ENCODE results near the gene LAD1. TPM values are rescaled to one million over a fixed set of nuclear protein-coding genes. Genes with fewer than 3 reads are reported as not detected.

The LAD1 gene
- total RNA-seq = 0.10 TPM in 1 of 2 replicates, not detected in the other

DNA sequence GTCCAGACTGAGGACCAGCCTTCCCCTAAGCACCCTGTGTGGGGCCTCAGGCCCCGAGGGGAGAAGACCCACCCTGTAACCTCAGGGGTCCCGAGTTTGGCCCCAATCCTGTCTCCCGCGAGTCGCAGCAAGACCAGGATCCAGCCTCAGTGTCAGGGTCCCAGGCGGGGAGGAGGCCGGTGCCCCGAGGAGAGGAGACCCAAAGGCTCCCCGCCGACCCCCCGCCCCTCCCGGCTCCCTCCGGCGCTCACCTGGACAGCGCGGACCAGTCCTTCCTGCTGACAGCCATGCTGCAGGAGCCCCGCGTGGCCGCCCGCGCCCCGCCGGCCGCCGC is at the start of gene LAD1:
Gene LAD1 (minus strand): TSS at position 307 of the 334 bp plus-strand sequence. CDS start 18 bp downstream, at position 289.
- Mint-ChIP-seq H3K27me3 (peaks cover 37% of the 10 kb centered on the region), H3K27ac (no peak within 1 kb of the TSS), H3K9me3 (no peaks in the 10 kb centered on the region), H3K36me3 (ENCODE audit: low read depth) (no peaks in the 10 kb centered on the region), H3K4me3 (no peak within 1 kb of the TSS), H3K4me1 (no peaks in the 10 kb centered on the region)
- POLR2A ChIA-PET = no interaction called here
- CTCF ChIA-PET = no interaction called here
- no peak for ATAC-seq (ENCODE audit: low read depth)
- no peak for DNase-seq
- intact Hi-C loops (cut with micrococcal nuclease) = no loop called here
- TF ChIP-seq, protein P1, sequence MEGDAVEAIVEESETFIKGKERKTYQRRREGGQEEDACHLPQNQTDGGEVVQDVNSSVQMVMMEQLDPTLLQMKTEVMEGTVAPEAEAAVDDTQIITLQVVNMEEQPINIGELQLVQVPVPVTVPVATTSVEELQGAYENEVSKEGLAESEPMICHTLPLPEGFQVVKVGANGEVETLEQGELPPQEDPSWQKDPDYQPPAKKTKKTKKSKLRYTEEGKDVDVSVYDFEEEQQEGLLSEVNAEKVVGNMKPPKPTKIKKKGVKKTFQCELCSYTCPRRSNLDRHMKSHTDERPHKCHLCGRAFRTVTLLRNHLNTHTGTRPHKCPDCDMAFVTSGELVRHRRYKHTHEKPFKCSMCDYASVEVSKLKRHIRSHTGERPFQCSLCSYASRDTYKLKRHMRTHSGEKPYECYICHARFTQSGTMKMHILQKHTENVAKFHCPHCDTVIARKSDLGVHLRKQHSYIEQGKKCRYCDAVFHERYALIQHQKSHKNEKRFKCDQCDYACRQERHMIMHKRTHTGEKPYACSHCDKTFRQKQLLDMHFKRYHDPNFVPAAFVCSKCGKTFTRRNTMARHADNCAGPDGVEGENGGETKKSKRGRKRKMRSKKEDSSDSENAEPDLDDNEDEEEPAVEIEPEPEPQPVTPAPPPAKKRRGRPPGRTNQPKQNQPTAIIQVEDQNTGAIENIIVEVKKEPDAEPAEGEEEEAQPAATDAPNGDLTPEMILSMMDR (IDR thresholded peaks at IDR 0.05) = no peak

DNA sequence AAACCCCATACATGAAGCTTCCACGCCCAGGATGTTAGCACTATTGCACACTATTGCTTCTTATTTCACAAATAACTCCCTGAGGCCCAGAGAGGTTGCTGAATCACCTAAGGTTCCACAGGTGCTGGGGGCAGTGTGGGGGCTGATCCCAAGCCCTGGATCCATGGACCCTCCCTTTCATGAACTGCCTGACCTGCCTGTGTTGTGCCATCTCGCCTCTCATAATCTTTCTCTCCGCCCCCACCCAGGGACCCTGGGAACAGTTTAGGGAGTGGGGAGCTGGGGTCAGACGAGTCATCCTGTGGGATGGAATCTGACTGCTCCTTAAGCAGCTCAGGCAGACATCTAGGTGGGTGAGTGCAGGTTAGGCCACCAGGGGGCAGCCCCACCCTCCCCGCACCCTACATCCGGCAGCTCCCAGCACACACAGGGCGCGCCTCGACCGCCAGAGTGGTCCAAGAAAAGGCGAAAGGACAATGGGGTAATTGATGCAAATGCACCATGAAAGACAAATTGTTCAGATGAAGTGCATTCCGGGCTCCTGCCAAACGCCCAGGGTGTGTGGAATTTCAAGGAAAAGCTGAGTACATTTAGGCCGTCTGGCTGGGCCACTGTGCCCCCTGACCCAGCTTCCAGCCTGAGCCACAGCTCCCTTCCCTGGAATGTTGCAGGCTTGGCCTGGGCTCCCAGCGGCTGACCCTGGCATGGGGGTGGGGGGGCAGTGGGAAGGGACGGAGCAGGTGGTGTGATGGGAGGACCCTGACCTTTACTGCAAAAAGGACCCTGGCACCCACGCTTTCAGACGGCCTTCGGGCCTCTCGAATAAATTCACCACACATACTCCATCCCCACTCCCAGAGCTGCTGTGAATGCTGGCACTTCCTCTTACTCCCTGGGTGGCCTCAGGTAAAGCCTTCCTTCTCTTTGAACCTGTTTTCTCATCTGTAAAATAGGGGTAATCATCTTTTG is 49.1 kb upstream of the LAD1 start:
- H3K4me1 Mint-ChIP-seq = peaks cover 9% of the 10 kb centered on the region
- peaks cover 2% of the 10 kb centered on the region for H3K9me3 Mint-ChIP-seq
- ChIA-PET POLR2A (interaction anchor here (0.5 to 1.1 kb wide), 3 partner anchors 33 to 280 kb away, joined by 3 to 4 read pairs (median 3); no protein-coding TSS in a partner anchor), CTCF (interaction anchor here (0.9 to 4.1 kb wide), 8 partner anchors 12 to 68 kb away, joined by 3 to 43 read pairs (median 6); no protein-coding TSS in a partner anchor)
- no peak overlapping the region for H3K27ac Mint-ChIP-seq
- peak; percentile 30 for DNase-seq
- H3K4me3 Mint-ChIP-seq = no peak overlapping the region
- TF ChIP-seq, protein P1 (IDR thresholded peaks at IDR 0.05) = no peak
- no peaks in the 10 kb centered on the region for H3K36me3 Mint-ChIP-seq (ENCODE audit: low read depth)
- peak; percentile 89 for ATAC-seq (ENCODE audit: low read depth)
- H3K27me3 Mint-ChIP-seq = peaks cover 12% of the 10 kb centered on the region
- intact Hi-C loops (cut with micrococcal nuclease) = loop anchor here (1.0 to 10.0 kb wide), 3 partner anchors 33 to 257 kb away; no protein-coding TSS in a partner anchor

DNA sequence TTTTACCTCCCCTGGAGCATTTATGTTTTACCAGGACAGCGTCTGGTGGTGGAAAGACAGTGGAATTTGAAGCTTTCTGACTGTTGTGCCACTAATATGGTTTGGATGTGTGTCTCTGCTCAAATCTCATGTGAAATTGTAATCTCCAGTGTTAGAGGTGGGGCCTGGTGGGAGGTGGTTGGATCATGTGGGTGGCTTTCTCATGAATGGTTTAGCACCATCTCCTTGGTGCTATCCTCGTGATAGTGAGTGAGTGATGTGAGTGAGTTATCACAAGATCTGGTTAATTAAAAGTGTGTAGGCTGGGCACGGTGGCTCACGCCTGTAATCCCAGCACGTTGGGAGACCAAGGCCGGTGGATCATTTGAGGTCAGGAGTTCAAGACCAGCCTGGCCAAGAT is 46.2 kb upstream of the LAD1 start:
- TF ChIP-seq, protein P1 (IDR thresholded peaks at IDR 0.05) = no peak
- H3K4me3 Mint-ChIP-seq = no peak overlapping the region
- no peaks in the 10 kb centered on the region for H3K36me3 Mint-ChIP-seq (ENCODE audit: low read depth)
- ATAC-seq (ENCODE audit: low read depth) = no peak
- H3K27ac Mint-ChIP-seq = no peak overlapping the region
- H3K27me3 Mint-ChIP-seq = peaks cover 18% of the 10 kb centered on the region
- peaks cover 5% of the 10 kb centered on the region for H3K4me1 Mint-ChIP-seq
- H3K9me3 Mint-ChIP-seq = peaks cover 4% of the 10 kb centered on the region
- ChIA-PET CTCF (interaction anchor here (4.1 kb wide), 1 partner anchor 37 kb away, joined by 33 read pairs; no protein-coding TSS in a partner anchor), POLR2A (no interaction called here)
- no peak for DNase-seq
- intact Hi-C loops (cut with micrococcal nuclease) = loop anchor here (10.0 kb wide), 1 partner anchor 259 kb away; no protein-coding TSS in a partner anchor

DNA sequence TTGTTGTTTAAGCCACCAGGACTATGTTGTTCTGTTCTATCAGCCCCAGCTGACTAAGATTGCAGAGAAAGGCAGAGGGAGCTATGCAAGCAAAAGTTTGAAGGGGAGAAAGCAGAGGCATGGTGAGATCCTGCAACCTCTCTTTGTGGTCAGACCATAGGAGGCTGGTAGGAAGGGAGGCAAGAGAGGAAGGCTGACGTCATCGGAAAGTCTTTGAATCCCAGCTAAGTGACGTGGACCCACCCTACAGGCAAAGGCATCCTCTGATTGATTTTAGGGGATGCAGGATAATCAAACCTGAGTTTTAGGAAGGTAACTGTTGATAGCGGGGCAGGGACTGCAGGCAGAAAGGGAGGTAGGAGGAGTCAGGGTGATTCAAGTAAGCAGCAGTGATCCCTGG is 45.7 kb upstream of the LAD1 start:
- ChIA-PET CTCF (interaction anchor here (0.8 kb wide), 1 partner anchor 37 kb away, joined by 3 read pairs; no protein-coding TSS in a partner anchor), POLR2A (no interaction called here)
- peaks cover 4% of the 10 kb centered on the region for H3K9me3 Mint-ChIP-seq
- H3K27ac Mint-ChIP-seq = no peak overlapping the region
- DNase-seq (no peak), ATAC-seq (ENCODE audit: low read depth) (no peak)
- H3K27me3 Mint-ChIP-seq = peaks cover 19% of the 10 kb centered on the region
- TF ChIP-seq, protein P1 (IDR thresholded peaks at IDR 0.05) = no peak
- no peaks in the 10 kb centered on the region for H3K36me3 Mint-ChIP-seq (ENCODE audit: low read depth)
- intact Hi-C loops (cut with micrococcal nuclease) = loop anchor here (10.0 kb wide), 1 partner anchor 260 kb away; no protein-coding TSS in a partner anchor
- peaks cover 5% of the 10 kb centered on the region for H3K4me1 Mint-ChIP-seq
- H3K4me3 Mint-ChIP-seq = no peak overlapping the region

DNA sequence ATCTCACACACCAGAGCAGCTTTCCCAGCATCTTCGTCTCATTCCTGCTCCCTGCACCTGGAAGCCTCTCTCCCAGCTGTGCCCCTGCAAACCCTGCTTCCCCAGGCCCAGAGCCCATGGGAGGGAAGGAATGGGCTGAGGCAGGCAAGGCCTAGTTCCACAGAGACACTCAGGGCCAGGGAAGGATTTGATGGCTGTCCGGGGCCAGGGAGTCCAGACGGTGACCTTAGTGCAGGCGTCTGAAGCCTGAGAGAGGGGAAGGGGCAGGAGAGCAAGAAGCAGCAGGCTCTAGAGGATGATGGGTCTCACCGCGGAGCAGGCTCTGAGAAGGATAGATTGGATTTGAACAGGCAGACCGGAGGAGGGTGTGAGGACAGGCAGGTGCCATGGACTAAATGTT is 44.6 kb upstream of the LAD1 start:
- TF ChIP-seq, protein P1 (IDR thresholded peaks at IDR 0.05) = no peak
- DNase-seq (no peak), ATAC-seq (ENCODE audit: low read depth) (no peak)
- Mint-ChIP-seq H3K27ac (no peak overlapping the region), H3K9me3 (peaks cover 4% of the 10 kb centered on the region), H3K4me3 (no peak overlapping the region), H3K36me3 (ENCODE audit: low read depth) (no peaks in the 10 kb centered on the region), H3K27me3 (peaks cover 24% of the 10 kb centered on the region), H3K4me1 (peaks cover 5% of the 10 kb centered on the region)
- CTCF ChIA-PET = no interaction called here
- intact Hi-C loops (cut with micrococcal nuclease) = loop anchor here (10.0 kb wide), 1 partner anchor 261 kb away; no protein-coding TSS in a partner anchor
- POLR2A ChIA-PET = no interaction called here
